ENCODE results near the gene TMEM176A. TPM values are rescaled to one million over a fixed set of nuclear protein-coding genes. Genes with fewer than 3 reads are reported as not detected.

TMEM176A gene
- total RNA-seq, 4 donors from 2014 or later = 4.5 to 20.3 (median 17.9) TPM

DNA sequence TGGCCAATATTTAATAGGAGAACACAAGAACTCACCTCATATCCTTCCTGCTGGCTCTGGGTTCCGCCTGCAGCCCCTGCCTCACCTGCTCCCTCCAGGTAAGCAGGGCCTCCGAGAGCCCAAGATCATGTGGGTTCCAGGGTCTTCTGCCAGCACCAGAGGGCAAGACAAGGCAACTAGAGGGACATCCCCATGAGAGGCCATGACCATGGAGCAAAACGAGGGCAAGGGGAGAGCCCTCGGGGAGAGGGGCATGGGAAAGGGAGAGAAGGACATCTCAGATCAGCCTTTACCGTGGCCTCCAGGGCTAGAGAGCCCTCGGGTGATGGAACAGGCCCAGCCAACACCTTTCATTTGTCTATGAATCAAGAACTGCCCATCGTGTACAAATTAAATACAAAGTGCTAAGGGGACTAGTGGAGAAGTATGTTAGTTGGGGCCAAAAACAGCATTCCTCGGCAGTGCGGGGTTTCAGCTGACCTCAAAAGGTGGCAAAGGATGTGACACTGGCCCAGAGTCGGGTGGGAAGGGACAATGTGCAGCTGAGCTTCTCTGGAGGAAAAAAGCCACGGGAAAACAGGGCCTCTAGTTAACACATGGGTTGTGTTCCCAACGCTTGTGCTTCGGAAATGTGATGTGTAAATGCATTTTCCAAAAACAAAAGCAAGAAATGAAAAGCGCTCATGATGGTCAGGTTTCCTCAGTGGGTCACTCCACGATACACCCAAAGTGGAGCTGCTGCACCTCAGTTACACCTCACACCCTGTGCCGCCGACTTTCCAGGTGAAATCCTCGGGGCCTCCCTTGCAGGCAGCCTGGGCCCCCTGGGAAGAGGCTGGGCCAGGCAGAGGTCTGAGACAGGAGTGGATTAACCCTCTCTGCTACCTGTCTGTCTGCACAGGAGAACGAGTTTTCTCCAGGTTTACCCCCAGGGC lies 53.8 kb downstream of the TMEM176A start:
- TF ChIP-seq, protein P1, sequence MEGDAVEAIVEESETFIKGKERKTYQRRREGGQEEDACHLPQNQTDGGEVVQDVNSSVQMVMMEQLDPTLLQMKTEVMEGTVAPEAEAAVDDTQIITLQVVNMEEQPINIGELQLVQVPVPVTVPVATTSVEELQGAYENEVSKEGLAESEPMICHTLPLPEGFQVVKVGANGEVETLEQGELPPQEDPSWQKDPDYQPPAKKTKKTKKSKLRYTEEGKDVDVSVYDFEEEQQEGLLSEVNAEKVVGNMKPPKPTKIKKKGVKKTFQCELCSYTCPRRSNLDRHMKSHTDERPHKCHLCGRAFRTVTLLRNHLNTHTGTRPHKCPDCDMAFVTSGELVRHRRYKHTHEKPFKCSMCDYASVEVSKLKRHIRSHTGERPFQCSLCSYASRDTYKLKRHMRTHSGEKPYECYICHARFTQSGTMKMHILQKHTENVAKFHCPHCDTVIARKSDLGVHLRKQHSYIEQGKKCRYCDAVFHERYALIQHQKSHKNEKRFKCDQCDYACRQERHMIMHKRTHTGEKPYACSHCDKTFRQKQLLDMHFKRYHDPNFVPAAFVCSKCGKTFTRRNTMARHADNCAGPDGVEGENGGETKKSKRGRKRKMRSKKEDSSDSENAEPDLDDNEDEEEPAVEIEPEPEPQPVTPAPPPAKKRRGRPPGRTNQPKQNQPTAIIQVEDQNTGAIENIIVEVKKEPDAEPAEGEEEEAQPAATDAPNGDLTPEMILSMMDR (IDR thresholded peaks at IDR 0.05; ENCODE audit: low read depth) = no peak

Other genes starting within 250 kb of the TMEM176A start
- 10 to 100 TPM; 43.9 to 69.1 (median 54.8) TPM for gene GIMAP4, start 233.4 kb upstream of the TMEM176A start, total RNA-seq
- 10 to 100 TPM; 34.4 to 78.0 (median 43.1) TPM for gene GIMAP6, start 168.4 kb upstream of the TMEM176A start, total RNA-seq
- 10 to 100 TPM; 10.9 to 45.9 (median 26.0) TPM for gene GIMAP2, start 115.1 kb upstream of the TMEM176A start, total RNA-seq
- gene GIMAP1, start 84.2 kb upstream of the TMEM176A start, total RNA-seq = 10 to 100 TPM in 3 of 4 donors, 1 to 10 TPM in 1; 5.9 to 21.9 (median 12.0) TPM
- 10 to 100 TPM; 31.1 to 89.7 (median 50.4) TPM for gene GIMAP5, start 63.4 kb upstream of the TMEM176A start, total RNA-seq
- gene TMEM176B, start 405 bp upstream of the TMEM176A start, total RNA-seq = 10 to 100 TPM; 11.3 to 43.0 (median 26.0) TPM
- gene AOC1, start 51.7 kb downstream of the TMEM176A start, total RNA-seq = under 1 TPM in 2 of 4 donors, not detected in 2; 0.33 to 0.68 TPM
- under 1 TPM in 1 of 4 donors, not detected in 3; 0.22 TPM for gene KCNH2, start 177.6 kb downstream of the TMEM176A start, total RNA-seq
- 10 to 100 TPM in 1 of 4 donors, 1 to 10 TPM in 3; 2.5 to 11.3 (median 6.0) TPM for gene NOS3, start 190.2 kb downstream of the TMEM176A start, total RNA-seq
- gene ATG9B, start 223.7 kb downstream of the TMEM176A start, total RNA-seq = not detected
- 10 to 100 TPM; 13.2 to 45.4 (median 14.9) TPM for gene ABCB8, start 227.7 kb downstream of the TMEM176A start, total RNA-seq
- 1 to 10 TPM in 1 of 4 donors, under 1 TPM in 2, not detected in 1; 0.34 to 1.1 (median 0.44) TPM for gene ASIC3, start 247.8 kb downstream of the TMEM176A start, total RNA-seq

Measured in subcutaneous adipose tissue (tissue), 4 donors.